Measurements from ENCODE around the gene ZXDA. TPM values are rescaled to one million over a fixed set of nuclear protein-coding genes. Genes with fewer than 3 reads are reported as not detected.
A peak's percentile ranks its signal among the peaks of the same experiment; 100 is the strongest.

Gene ZXDA
- total RNA-seq, 1 donor from 2014 or later: 1.8 TPM

DNA sequence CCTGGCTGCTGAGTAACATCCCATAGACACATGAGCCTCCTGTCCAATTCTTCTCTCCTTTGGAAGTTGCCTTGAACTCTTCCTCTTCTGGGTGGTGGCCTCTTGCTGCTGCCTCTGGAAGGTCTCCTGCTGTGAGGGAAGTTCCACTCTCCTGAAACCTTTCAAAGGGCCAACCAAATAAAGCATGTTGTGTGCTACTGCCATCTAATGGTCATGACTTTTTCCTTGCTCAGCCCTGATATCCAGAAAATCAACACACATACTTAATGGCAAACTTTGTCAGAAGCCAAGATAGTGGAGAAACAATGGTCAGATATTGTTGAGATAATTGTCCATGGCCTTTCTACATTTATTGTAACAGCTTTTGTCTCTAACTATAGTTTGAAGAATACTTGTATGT lies 19.1 kb upstream of the ZXDA start:
- no peaks in the 10 kb centered on the region for H4K20me1 ChIP-seq (ENCODE audit: insufficient read depth, low read length)
- TF ChIP-seq EZH2 (IDR thresholded peaks at IDR 0.05; ENCODE audit: insufficient read depth, low read length): no peak
- TF ChIP-seq, protein P1, sequence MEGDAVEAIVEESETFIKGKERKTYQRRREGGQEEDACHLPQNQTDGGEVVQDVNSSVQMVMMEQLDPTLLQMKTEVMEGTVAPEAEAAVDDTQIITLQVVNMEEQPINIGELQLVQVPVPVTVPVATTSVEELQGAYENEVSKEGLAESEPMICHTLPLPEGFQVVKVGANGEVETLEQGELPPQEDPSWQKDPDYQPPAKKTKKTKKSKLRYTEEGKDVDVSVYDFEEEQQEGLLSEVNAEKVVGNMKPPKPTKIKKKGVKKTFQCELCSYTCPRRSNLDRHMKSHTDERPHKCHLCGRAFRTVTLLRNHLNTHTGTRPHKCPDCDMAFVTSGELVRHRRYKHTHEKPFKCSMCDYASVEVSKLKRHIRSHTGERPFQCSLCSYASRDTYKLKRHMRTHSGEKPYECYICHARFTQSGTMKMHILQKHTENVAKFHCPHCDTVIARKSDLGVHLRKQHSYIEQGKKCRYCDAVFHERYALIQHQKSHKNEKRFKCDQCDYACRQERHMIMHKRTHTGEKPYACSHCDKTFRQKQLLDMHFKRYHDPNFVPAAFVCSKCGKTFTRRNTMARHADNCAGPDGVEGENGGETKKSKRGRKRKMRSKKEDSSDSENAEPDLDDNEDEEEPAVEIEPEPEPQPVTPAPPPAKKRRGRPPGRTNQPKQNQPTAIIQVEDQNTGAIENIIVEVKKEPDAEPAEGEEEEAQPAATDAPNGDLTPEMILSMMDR (IDR thresholded peaks at IDR 0.05; ENCODE audit: insufficient read depth, low read depth, low read length): peak; percentile 26
- no peak overlapping the region for H2AFZ ChIP-seq (ENCODE audit: low read depth, low read length)
- H3K27ac ChIP-seq (ENCODE audit: low read depth, low read length): no peak overlapping the region
- no peak overlapping the region for H3K4me2 ChIP-seq (ENCODE audit: low read length)
- no peaks in the 10 kb centered on the region for H3K4me1 ChIP-seq (ENCODE audit: insufficient read depth, low read length)
- no peaks in the 10 kb centered on the region for H3K36me3 Mint-ChIP-seq (ENCODE audit: low read depth, unreplicated experiment)
- no peaks in the 10 kb centered on the region for H3K9me3 ChIP-seq (ENCODE audit: insufficient read depth, low read depth, low read length)
- H3K9me3 Mint-ChIP-seq (ENCODE audit: unreplicated experiment): no peaks in the 10 kb centered on the region
- no peaks in the 10 kb centered on the region for H3K27me3 Mint-ChIP-seq (ENCODE audit: low read depth, unreplicated experiment)
- H3K4me3 Mint-ChIP-seq (ENCODE audit: unreplicated experiment): no peak overlapping the region
- H3K4me1 Mint-ChIP-seq (ENCODE audit: low read depth, unreplicated experiment): no peaks in the 10 kb centered on the region
- H3K4me3 ChIP-seq (ENCODE audit: insufficient read depth, low read depth, low read length): no peak overlapping the region
- DNase-seq (ENCODE audit: low read depth): no peak
- H3K9ac ChIP-seq (ENCODE audit: low read length): no peak overlapping the region
- H3K27ac Mint-ChIP-seq (ENCODE audit: unreplicated experiment): no peak overlapping the region
- H3K36me3 ChIP-seq (ENCODE audit: insufficient read depth, low read length): no peaks in the 10 kb centered on the region
- no peaks in the 10 kb centered on the region for H3K27me3 ChIP-seq (ENCODE audit: insufficient read depth, low read length)
- FAIRE-seq: peak; percentile 41
- no peaks in the 10 kb centered on the region for H3K79me2 ChIP-seq (ENCODE audit: insufficient read depth, low read length)

DNA sequence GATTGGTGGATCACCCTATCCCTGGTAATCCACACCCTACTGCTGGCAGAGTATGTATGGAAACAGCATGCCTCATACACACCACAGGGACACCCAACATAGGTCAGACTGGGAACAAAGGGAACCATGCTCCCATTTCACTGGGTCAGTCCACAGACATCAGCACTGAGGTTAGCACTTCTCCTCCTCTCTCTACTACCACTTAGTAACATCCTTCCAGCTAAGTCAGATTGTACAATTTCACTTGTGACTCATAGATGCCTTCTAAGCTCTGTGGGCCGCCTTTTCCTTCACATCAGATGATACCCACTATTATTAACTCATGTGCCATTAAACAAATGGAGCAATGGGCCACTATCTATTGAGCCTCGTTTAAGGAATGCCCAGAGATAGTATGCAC lies 15.5 kb upstream of the ZXDA start:
- no peaks in the 10 kb centered on the region for H3K9me3 ChIP-seq (ENCODE audit: insufficient read depth, low read depth, low read length)
- no peak for FAIRE-seq
- H3K27ac ChIP-seq (ENCODE audit: low read depth, low read length): no peak overlapping the region
- H3K4me1 Mint-ChIP-seq (ENCODE audit: low read depth, unreplicated experiment): no peaks in the 10 kb centered on the region
- H3K27me3 ChIP-seq (ENCODE audit: insufficient read depth, low read length): no peaks in the 10 kb centered on the region
- H3K4me2 ChIP-seq (ENCODE audit: low read length): no peak overlapping the region
- H3K36me3 Mint-ChIP-seq (ENCODE audit: low read depth, unreplicated experiment): no peaks in the 10 kb centered on the region
- no peak overlapping the region for H3K4me3 Mint-ChIP-seq (ENCODE audit: unreplicated experiment)
- no peaks in the 10 kb centered on the region for H3K36me3 ChIP-seq (ENCODE audit: insufficient read depth, low read length)
- no peak overlapping the region for H3K9ac ChIP-seq (ENCODE audit: low read length)
- no peaks in the 10 kb centered on the region for H3K79me2 ChIP-seq (ENCODE audit: insufficient read depth, low read length)
- H3K4me3 ChIP-seq (ENCODE audit: insufficient read depth, low read depth, low read length): no peak overlapping the region
- no peaks in the 10 kb centered on the region for H3K27me3 Mint-ChIP-seq (ENCODE audit: low read depth, unreplicated experiment)
- no peaks in the 10 kb centered on the region for H3K4me1 ChIP-seq (ENCODE audit: insufficient read depth, low read length)
- H3K9me3 Mint-ChIP-seq (ENCODE audit: unreplicated experiment): no peaks in the 10 kb centered on the region
- H2AFZ ChIP-seq (ENCODE audit: low read depth, low read length): no peak overlapping the region
- TF ChIP-seq, protein P1 (IDR thresholded peaks at IDR 0.05; ENCODE audit: insufficient read depth, low read depth, low read length): no peak
- TF ChIP-seq EZH2 (IDR thresholded peaks at IDR 0.05; ENCODE audit: insufficient read depth, low read length): no peak
- H4K20me1 ChIP-seq (ENCODE audit: insufficient read depth, low read length): no peaks in the 10 kb centered on the region
- H3K27ac Mint-ChIP-seq (ENCODE audit: unreplicated experiment): no peak overlapping the region
- DNase-seq (ENCODE audit: low read depth): no peak

DNA sequence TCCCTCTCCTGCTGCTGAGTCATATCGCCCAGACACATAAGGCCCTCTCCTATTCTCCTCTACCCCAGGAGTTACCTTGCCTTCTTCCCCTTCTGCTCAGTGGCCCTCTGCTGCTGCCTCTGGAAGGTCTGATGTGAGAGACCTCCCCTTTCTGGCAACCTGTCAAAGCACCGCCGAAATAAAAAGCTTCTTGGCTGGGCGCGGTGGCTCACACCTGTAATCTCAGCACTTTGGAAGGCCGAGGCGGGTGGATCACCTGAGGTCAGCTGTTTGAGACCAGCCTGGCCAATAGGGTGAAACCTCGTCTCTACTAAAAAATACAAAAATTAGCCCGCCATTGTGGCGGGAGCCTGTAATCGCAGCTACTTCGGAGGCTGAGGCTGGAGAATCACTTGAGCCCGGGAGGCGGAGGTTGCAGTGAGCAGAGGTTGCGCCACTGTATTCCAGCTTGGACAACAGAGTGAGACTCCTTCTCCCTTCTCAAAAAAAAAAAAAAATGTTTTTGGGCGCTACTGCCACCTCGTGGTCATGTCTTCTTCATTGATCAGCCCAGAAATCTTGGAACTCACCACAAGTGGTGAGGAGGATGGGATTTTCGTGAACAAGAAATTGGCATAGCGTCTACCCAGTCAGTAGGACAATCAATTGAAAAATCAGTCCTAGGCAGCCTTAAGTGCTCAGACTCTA lies 8.6 kb upstream of the ZXDA start:
- Histone ChIP-seq H4K20me1 (ENCODE audit: insufficient read depth, low read length) (no peaks in the 10 kb centered on the region), H3K9me3 (ENCODE audit: insufficient read depth, low read depth, low read length) (no peaks in the 10 kb centered on the region), H3K27ac (ENCODE audit: low read depth, low read length) (no peak overlapping the region), H3K4me1 (ENCODE audit: insufficient read depth, low read length) (no peaks in the 10 kb centered on the region), H3K27me3 (ENCODE audit: insufficient read depth, low read length) (no peaks in the 10 kb centered on the region), H3K9ac (ENCODE audit: low read length) (no peak overlapping the region), H2AFZ (ENCODE audit: low read depth, low read length) (no peak overlapping the region), H3K79me2 (ENCODE audit: insufficient read depth, low read length) (no peaks in the 10 kb centered on the region), H3K4me2 (ENCODE audit: low read length) (no peak overlapping the region), H3K36me3 (ENCODE audit: insufficient read depth, low read length) (no peaks in the 10 kb centered on the region), H3K4me3 (ENCODE audit: insufficient read depth, low read depth, low read length) (no peak overlapping the region)
- DNase-seq (ENCODE audit: low read depth) (no peak), FAIRE-seq (peak; percentile 100)
- Mint-ChIP-seq H3K27ac (ENCODE audit: unreplicated experiment) (no peak overlapping the region), H3K36me3 (ENCODE audit: low read depth, unreplicated experiment) (no peaks in the 10 kb centered on the region), H3K9me3 (ENCODE audit: unreplicated experiment) (no peaks in the 10 kb centered on the region), H3K4me1 (ENCODE audit: low read depth, unreplicated experiment) (no peaks in the 10 kb centered on the region), H3K4me3 (ENCODE audit: unreplicated experiment) (no peak overlapping the region), H3K27me3 (ENCODE audit: low read depth, unreplicated experiment) (no peaks in the 10 kb centered on the region)
- TF ChIP-seq, protein P1 (IDR thresholded peaks at IDR 0.05; ENCODE audit: insufficient read depth, low read depth, low read length): peak; percentile 17
- TF ChIP-seq EZH2 (IDR thresholded peaks at IDR 0.05; ENCODE audit: insufficient read depth, low read length): no peak

All from astrocyte (in vitro differentiated cells and primary cell).